NCI-H748 (cell line): Measurements from ENCODE around the gene OPCML.

Experiments used
- DNase-seq: peaks from one replicate; lab custom pipeline; 2025; ENCODE audit not compliant: unreplicated experiment; lab: John Stamatoyannopoulos, UW

Gene OPCML

GRCh38 chr11:133503776-133504175 lies 28.5 kb downstream of the OPCML start:
- DNase-seq: no peak

GRCh38 chr11:133503236-133503635 lies 29.1 kb downstream of the OPCML start:
- DNase-seq: no peak

DNA sequence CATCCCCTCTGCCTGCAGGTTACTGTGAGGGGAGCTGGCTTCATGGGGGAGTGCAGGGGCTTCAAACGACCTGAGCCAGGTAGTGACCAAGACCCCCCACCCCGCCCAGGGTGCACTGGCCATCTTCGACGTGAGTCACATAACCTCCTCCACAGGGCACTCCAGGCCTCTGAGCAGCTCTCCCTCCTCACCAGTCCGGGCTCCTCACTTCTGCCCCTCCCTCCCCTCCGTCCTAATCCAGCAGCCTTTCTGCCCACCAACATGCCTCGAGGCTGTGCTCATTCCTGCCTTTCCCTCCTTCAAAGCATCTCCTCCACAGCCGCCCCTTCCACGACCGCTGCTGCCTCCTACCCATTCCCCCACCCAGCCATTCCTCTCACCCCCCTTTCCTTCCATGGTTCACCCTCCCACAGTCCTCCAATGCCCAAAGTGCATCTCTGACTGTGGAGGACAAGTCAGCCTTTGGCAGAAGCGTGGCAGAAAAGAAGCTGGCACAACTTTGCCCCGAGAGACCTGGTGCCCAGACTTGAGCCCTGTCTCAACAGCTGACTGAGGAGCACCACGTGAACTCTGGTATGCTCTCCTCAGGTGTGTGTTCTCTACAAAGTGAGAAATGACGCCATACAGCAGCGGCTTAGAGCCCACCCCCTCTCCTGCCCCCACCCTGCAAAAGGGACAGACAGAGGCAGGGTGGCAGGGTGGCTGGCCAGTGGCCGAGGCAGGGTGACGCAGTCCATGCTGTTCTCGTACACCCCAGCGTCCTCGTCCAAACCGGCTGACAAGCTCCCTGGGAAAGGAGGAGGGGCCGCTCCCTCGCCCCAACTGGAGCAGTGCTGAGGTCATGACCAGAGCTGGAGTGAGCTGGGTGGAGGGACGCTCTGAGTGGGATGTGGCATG lies 30.4 kb downstream of the OPCML start:
- no peak for DNase-seq

- no peak for DNase-seq
These were observed 31.4 kb downstream of the OPCML start for GRCh38 chr11:133500936-133501335.

- DNase-seq: no peak
These were observed 31.9 kb downstream of the OPCML start for GRCh38 chr11:133500435-133500834.

- DNase-seq: no peak
These were observed 33.3 kb downstream of the OPCML start for GRCh38 chr11:133498969-133499368.

GRCh38 chr11:133497477-133498140 lies 34.7 kb downstream of the OPCML start:
- DNase-seq: no peak

- DNase-seq: no peak
These were observed 39.4 kb downstream of the OPCML start for GRCh38 chr11:133492895-133493294.

- no peak for DNase-seq
These were observed 40.5 kb downstream of the OPCML start for GRCh38 chr11:133491680-133492383.

GRCh38 chr11:133480722-133481121 lies 51.6 kb downstream of the OPCML start:
- no peak for DNase-seq

DNA sequence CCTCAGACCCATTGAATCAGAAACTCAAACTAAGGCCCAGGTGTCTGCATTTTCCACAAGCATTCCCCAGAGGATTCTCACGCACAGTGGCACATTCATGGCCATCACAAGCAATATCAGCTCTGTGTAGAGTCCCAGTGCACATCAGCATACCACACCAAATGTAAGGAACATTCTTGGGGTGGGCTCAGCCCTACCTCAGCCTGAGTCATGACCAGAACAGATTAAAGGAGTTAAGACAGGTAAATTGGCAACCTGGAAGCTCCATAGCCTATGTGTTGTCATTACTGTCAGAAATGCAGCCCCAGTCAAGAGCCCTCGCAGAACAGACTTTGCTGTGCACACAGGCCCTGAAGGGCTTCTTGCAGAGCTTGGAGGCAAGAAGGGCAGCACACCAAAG lies 53.1 kb downstream of the OPCML start:
- DNase-seq: no peak

DNA sequence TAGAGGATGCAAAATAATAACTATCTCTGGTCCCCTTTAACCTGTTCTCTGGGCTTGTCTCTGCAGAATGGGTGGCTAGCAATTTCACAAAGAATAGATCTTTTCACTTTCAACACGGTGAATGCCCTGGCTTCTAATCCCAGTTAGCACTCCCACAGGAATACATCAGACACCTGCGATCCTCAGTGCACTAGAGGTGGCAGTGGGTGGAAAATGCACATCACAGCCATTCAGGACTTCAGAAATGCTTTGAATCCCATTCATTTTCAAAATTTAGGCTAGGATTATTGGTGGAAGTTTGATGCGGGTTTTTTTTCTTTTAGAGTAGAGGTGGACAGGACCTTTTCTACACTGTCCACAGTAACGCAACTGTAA lies 55.1 kb downstream of the OPCML start:
- DNase-seq: no peak

DNA sequence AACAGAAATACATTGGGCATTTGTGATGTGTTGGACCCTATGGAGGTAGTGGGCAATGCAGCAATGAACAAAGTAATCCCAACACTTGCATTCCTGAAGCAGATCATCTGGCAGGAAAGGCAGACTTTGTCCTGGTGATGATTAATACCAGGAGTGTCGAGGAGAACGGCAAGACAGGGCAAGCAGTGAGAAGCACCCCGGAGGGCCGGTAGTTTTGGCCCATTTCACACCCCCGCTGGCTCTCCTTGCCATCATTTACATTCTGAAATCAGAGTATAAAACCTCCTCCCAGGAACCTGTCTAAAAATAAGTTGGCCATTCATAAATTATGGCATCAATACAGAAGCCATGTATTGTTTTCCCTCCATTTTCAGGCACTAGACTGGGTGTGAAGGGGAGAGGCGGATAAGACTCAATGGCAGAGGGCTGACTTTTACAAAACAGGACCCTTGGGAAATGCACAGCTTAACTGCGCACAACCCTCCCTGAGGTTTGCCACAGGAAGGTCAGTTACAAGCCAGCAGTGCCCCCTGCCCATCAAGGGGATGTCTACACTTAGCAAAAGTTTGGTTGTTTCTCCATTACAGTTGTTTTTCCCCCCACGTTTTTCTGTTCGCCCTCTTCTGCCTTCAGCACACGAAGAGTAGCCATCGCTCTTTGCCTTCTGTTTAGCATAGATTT lies 55.6 kb downstream of the OPCML start:
- DNase-seq: no peak

DNA sequence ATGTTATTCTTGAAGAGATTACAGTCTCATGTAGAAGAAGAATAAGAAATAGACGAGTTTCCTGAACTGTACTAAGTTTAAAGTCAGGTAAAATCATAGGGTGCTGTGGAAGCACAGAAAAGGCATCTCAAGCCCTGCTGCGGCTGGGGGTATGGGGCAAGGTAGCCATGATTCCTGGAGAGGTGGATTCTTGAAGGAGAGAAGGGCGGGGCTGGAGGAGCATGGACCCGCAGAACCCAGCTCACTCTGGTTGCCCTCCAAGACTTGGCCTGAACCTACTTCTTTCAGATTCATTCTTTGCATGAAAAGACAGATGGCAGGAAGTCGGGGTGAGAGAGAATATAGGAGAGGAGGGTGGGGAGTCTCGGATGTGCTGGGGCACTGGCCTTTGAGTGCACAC lies 57.8 kb downstream of the OPCML start:
- DNase-seq: no peak

GRCh38 chr11:133467686-133468085 lies 64.6 kb downstream of the OPCML start:
- no peak for DNase-seq

DNA sequence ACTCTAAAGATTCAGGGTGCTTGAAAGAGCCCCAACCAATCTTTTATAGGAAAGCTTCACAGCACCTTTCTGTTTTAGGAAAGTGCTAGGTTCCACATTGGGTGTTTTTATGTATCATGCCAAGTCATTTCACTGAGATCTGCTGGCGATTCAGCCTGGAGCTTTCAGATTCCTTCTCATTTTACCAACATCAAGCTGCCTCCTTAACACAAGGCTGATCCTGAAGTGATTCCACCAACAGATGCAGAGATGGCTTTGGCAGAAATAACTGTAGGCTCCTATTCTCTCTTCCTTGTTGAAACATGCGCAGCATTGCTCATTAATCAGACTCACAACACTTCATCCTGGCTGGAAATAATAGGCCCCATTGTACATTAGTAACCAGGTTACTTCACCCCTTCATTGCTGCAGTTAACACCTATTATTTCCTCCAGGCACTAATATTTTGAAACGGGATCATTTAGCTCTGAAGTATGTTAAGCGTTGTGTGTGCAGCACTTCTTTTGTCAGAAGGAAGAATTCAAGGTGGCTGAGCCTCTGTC lies 89.0 kb downstream of the OPCML start:
- DNase-seq: peak; percentile 31

- no peak for DNase-seq
These were observed 90.2 kb downstream of the OPCML start for GRCh38 chr11:133441964-133442660.

DNA sequence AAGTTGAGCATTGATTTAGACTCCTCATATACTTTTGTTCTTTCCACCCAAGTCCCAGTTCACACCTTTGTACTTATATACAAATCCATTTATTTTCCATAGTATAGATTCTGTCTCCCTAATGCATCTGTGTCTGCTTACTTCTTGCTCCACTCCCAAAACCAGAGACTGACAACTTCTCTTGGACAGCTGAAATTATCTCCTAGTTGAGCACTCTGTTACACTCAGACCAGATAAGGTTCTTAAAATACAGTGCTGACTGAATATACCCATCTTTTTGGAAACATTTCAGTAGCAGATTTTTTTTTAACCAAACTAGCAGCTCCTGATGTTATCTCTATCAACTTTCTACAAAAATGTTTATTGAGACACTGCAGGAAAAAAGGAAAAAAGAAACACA lies 106.3 kb downstream of the OPCML start:
- DNase-seq: no peak

GRCh38 chr11:133425245-133425644 lies 107.1 kb downstream of the OPCML start:
- DNase-seq: no peak

GRCh38 chr11:133418218-133418617 lies 114.1 kb downstream of the OPCML start:
- DNase-seq: no peak
